ENCODE results near the gene KRTAP9-1. TPM values are rescaled to one million over a fixed set of nuclear protein-coding genes. Genes with fewer than 3 reads are reported as not detected.

KRTAP9-1 gene
- total and polyA plus RNA-seq, 2 of the 13 experiments (the other 11 are each of a cell fraction or from before 2014, with no cell fraction given) = not detected

GRCh38 chr17:41196068-41196467, 6.4 kb downstream of the KRTAP9-1 start:
- Histone ChIP-seq H4K20me1 (ENCODE audit: insufficient read depth, low read length) (no peaks in the 10 kb centered on the region), H3K4me3 (replicated peaks in 1 of 3; ENCODE audit: insufficient read depth in 1 of 3, low read depth in 2 of 3, low read length in 3 of 3) (no peak overlapping the region), H3K4me1 (ENCODE audit: insufficient read depth, low read length) (no peaks in the 10 kb centered on the region), H3K79me2 (ENCODE audit: insufficient read depth, low read length) (no peaks in the 10 kb centered on the region), H3K27me3 (ENCODE audit: control insufficient read depth in 1 of 2, insufficient read depth in 2 of 2, low read length in 2 of 2) (no peaks in the 10 kb centered on the region), H3K27ac (ENCODE audit: extremely low read length, insufficient read depth, low read length) (no peak overlapping the region), H3K9me3 (ENCODE audit: low read length) (no peaks in the 10 kb centered on the region), H3K4me2 (ENCODE audit: low read depth, low read length) (no peak overlapping the region), H3K36me3 (replicated peaks in 1 of 2; ENCODE audit: control insufficient read depth in 1 of 2, insufficient read depth in 2 of 2, low read length in 2 of 2) (no peaks in the 10 kb centered on the region), H2AFZ (ENCODE audit: low read length) (no peak overlapping the region), H3K9ac (ENCODE audit: insufficient read depth, low read depth, low read length) (no peak overlapping the region)
- no peak for TF ChIP-seq NR1H2 (CRISPR knock-in tag; IDR thresholded peaks at IDR 0.05; ENCODE audit: borderline replicate concordance, low read depth)
- no peak for TF ChIP-seq CHD4 (IDR thresholded peaks at IDR 0.05; ENCODE audit: borderline replicate concordance, low read length)
- TF ChIP-seq NFAT5 (CRISPR knock-in tag; IDR thresholded peaks at IDR 0.05) = no peak
- no peak for TF ChIP-seq IRX3 (CRISPR knock-in tag; IDR thresholded peaks at IDR 0.05; ENCODE audit: borderline replicate concordance, low read depth)
- TF ChIP-seq THRA (CRISPR knock-in tag; IDR thresholded peaks at IDR 0.05; ENCODE audit: borderline replicate concordance) = no peak
- no peak for TF ChIP-seq MAZ (IDR thresholded peaks at IDR 0.05; ENCODE audit: borderline replicate concordance, low read depth, low read length)
- TF ChIP-seq MAZ (CRISPR knock-in tag; IDR thresholded peaks at IDR 0.05; ENCODE audit: low read depth) = no peak
- in situ Hi-C loops (cut with HindIII; ENCODE audit: extremely low pct_ligation_motif_present, low pct_unique_long_range_greater_than_20kb) (no loop called here), intact Hi-C loops (cut with micrococcal nuclease; ENCODE audit: unreplicated experiment) (no loop called here)
- BruUV-seq (replicated peaks) = no TSS peak
- FAIRE-seq (no peak), DNase-seq (ENCODE audit: low spot score) (no peak), ATAC-seq (no peak)
- ChIA-PET POLR2A (no interaction called here), CTCF (ENCODE audit: low intra/inter-chr PET ratio, low total read pairs) (no interaction called here)
- 4% methylated on average over 1 of the region's 1 CpG for WGBS (ENCODE audit: low lambda C conversion rate)
